ENCODE measurements around the gene KDM4C. TPM values are rescaled to one million over a fixed set of nuclear protein-coding genes. Genes with fewer than 3 reads are reported as not detected.

The KDM4C gene
- total RNA-seq, 1 experiment from 2014 or later = 16.8 TPM

DNA sequence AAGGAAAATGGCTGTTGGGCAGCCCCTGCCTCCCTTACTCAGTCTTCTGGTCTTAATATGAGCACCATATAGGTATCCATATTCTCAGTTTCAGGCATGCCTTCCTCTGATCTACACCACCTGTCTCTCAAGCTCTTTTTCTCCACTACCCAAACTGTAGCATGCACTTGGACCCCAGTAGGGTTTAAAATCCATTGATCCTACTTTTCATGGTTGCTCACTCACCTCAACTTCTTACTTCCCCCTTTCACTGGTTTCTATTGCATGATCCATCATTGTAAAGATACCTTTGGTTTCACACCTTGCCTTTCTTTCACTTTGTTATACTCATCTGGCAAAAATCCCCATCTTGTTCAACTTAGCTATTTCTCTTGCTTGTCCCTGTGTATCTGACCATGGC lies 159.4 kb downstream of the KDM4C start (continued):
- TF ChIP-seq, protein P1, sequence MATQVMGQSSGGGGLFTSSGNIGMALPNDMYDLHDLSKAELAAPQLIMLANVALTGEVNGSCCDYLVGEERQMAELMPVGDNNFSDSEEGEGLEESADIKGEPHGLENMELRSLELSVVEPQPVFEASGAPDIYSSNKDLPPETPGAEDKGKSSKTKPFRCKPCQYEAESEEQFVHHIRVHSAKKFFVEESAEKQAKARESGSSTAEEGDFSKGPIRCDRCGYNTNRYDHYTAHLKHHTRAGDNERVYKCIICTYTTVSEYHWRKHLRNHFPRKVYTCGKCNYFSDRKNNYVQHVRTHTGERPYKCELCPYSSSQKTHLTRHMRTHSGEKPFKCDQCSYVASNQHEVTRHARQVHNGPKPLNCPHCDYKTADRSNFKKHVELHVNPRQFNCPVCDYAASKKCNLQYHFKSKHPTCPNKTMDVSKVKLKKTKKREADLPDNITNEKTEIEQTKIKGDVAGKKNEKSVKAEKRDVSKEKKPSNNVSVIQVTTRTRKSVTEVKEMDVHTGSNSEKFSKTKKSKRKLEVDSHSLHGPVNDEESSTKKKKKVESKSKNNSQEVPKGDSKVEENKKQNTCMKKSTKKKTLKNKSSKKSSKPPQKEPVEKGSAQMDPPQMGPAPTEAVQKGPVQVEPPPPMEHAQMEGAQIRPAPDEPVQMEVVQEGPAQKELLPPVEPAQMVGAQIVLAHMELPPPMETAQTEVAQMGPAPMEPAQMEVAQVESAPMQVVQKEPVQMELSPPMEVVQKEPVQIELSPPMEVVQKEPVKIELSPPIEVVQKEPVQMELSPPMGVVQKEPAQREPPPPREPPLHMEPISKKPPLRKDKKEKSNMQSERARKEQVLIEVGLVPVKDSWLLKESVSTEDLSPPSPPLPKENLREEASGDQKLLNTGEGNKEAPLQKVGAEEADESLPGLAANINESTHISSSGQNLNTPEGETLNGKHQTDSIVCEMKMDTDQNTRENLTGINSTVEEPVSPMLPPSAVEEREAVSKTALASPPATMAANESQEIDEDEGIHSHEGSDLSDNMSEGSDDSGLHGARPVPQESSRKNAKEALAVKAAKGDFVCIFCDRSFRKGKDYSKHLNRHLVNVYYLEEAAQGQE (IDR thresholded peaks at IDR 0.05; ENCODE audit: low read depth) = no peak
- no peak for TF ChIP-seq POLR2AphosphoS5 (IDR thresholded peaks at IDR 0.05; ENCODE audit: low read depth, low read length)
- TF ChIP-seq ZNF274 (IDR thresholded peaks at IDR 0.05; ENCODE audit: low read depth, low read length) = no peak

DNA sequence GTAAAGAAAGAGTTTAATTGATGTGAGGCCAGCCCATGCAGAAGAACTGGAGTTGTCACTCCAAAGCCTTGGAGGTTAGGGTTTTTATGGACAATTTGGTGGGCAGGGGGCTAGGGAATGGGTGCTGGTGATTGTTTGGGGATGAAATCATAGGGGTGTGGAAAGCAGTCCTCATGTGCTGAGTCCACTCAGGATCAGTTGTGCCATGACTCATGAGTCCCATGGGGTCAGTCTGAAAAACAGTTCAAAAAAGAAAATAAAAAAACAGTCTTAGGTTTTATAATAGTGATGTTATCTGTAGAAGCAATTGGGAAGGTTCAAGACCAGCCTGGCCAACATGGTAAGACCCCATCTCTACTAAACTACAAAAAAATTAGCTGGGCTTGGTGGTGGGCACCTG lies 162.3 kb downstream of the KDM4C start:
- POLR2A ChIA-PET = no interaction called here
- RAD21 ChIA-PET (ENCODE audit: low non-redundant PET in 1 of 2, low total read pairs in 2 of 2, uncharacterized antibody in 2 of 2, unreplicated experiment in 2 of 2) = no interaction called here
- no peaks in the 10 kb centered on the region for H3K9me2 ChIP-seq (ENCODE audit: insufficient read depth)
- no peak for ATAC-seq
- no peak overlapping the region for H3K27ac ChIP-seq (ENCODE audit: low read depth, low read length)
- H3K9me3 ChIP-seq (ENCODE audit: control insufficient read depth in 1 of 2, insufficient read depth in 1 of 2, low read depth in 1 of 2, low read length in 2 of 2) = no peaks in the 10 kb centered on the region
- H4K20me1 ChIP-seq (ENCODE audit: insufficient read depth) = no peaks in the 10 kb centered on the region
- H3K4me1 ChIP-seq (ENCODE audit: control insufficient read depth in 1 of 2, insufficient read depth in 2 of 2, low read length in 2 of 2) = no peaks in the 10 kb centered on the region
- no peaks in the 10 kb centered on the region for H3K36me3 ChIP-seq (ENCODE audit: control insufficient read depth in 1 of 2, insufficient read depth in 2 of 2, low read length in 2 of 2)
- no TSS peak for BruUV-seq (replicated peaks)
- H3K9ac ChIP-seq (ENCODE audit: low read length) = no peak overlapping the region
- DNase-seq (ENCODE audit: low read depth, low spot score) = no peak
- H3K27me3 ChIP-seq (ENCODE audit: insufficient read depth, low read length) = no peaks in the 10 kb centered on the region
- no peak overlapping the region for H2AFZ ChIP-seq (ENCODE audit: low read depth, low read length, poor library complexity, severe bottlenecking)
- intact Hi-C loops (cut with micrococcal nuclease) = no loop called here
- CTCF ChIA-PET = no interaction called here
- H3K4me3 ChIP-seq (replicated peaks in 1 of 2; ENCODE audit: low read depth in 1 of 2, low read length in 2 of 2) = no peak overlapping the region
- no peak for TF ChIP-seq ELF1 (IDR thresholded peaks at IDR 0.05; ENCODE audit: borderline replicate concordance, low read depth)
- no peaks in the 10 kb centered on the region for H3K79me2 ChIP-seq (ENCODE audit: insufficient read depth, low read length)
- no peak overlapping the region for H3K4me2 ChIP-seq (ENCODE audit: low read length)

GRCh38 chr9:6921315-6921714 lies 163.5 kb downstream of the KDM4C start:
- no TSS peak for BruUV-seq (replicated peaks)
- H3K9me2 ChIP-seq (ENCODE audit: insufficient read depth) = no peaks in the 10 kb centered on the region
- no peaks in the 10 kb centered on the region for H3K4me1 ChIP-seq (ENCODE audit: control insufficient read depth in 1 of 2, insufficient read depth in 2 of 2, low read length in 2 of 2)
- no peaks in the 10 kb centered on the region for H3K27me3 ChIP-seq (ENCODE audit: insufficient read depth, low read length)
- no peak for ATAC-seq
- RAD21 ChIA-PET (ENCODE audit: low non-redundant PET in 1 of 2, low total read pairs in 2 of 2, uncharacterized antibody in 2 of 2, unreplicated experiment in 2 of 2) = no interaction called here
- POLR2A ChIA-PET = no interaction called here
- no peak for TF ChIP-seq SIN3A (IDR thresholded peaks at IDR 0.05; ENCODE audit: low read depth)
- TF ChIP-seq YY1 (IDR thresholded peaks at IDR 0.05; ENCODE audit: extremely low read depth, insufficient replicate concordance, low read depth, low read length) = no peak
- no peak for TF ChIP-seq EZH2 (IDR thresholded peaks at IDR 0.05)
- TF ChIP-seq ATF3 (IDR thresholded peaks at IDR 0.05) = no peak
- no peak for TF ChIP-seq FOSL1 (IDR thresholded peaks at IDR 0.05; ENCODE audit: low read depth)
- TF ChIP-seq, protein P1 (IDR thresholded peaks at IDR 0.05; ENCODE audit: low read depth) = no peak
- no peak for TF ChIP-seq EZH2phosphoT487 (IDR thresholded peaks at IDR 0.05; ENCODE audit: borderline replicate concordance)
- no peak for DNase-seq (ENCODE audit: low read depth, low spot score)
- no peak overlapping the region for H3K4me3 ChIP-seq (replicated peaks in 1 of 2; ENCODE audit: low read depth in 1 of 2, low read length in 2 of 2)
- H3K79me2 ChIP-seq (ENCODE audit: insufficient read depth, low read length) = no peaks in the 10 kb centered on the region
- intact Hi-C loops (cut with micrococcal nuclease) = no loop called here
- H3K9ac ChIP-seq (ENCODE audit: low read length) = no peak overlapping the region
- no peak overlapping the region for H3K4me2 ChIP-seq (ENCODE audit: low read length)
- no peaks in the 10 kb centered on the region for H3K36me3 ChIP-seq (ENCODE audit: control insufficient read depth in 1 of 2, insufficient read depth in 2 of 2, low read length in 2 of 2)
- no peaks in the 10 kb centered on the region for H4K20me1 ChIP-seq (ENCODE audit: insufficient read depth)
- no peaks in the 10 kb centered on the region for H3K9me3 ChIP-seq (ENCODE audit: control insufficient read depth in 1 of 2, insufficient read depth in 1 of 2, low read depth in 1 of 2, low read length in 2 of 2)
- CTCF ChIA-PET = no interaction called here
- no peak overlapping the region for H3K27ac ChIP-seq (ENCODE audit: low read depth, low read length)
- H2AFZ ChIP-seq (ENCODE audit: low read depth, low read length, poor library complexity, severe bottlenecking) = no peak overlapping the region
